Gastroesophageal sphincter (tissue), 4 donors: Measurements from ENCODE around the gene SKIC2. TPM values are rescaled to one million over a fixed set of nuclear protein-coding genes. Genes with fewer than 3 reads are reported as not detected.

Experiments used
- ATAC-seq: fragments of 150-250 bp; one replicate; pipeline ENCODE4 v1.9.1; 2016; ENCODE audit warnings: mild to moderate bottlenecking, moderate library complexity
- H3K27ac ChIP-seq, 4 donors: fragments of 200-600 bp; sonication (generic) in 3 of 4; 1 replicate in 3 of 4; 2 replicates in 1 of 4; pipeline ENCODE4 v1.5.1; 2016 to 2019
- H3K27me3 ChIP-seq: fragments of 200-600 bp; sonication (generic); one replicate; pipeline ENCODE4 v1.5.1; 2019
- H3K36me3 ChIP-seq, 2 donors: fragments of 200-600 bp; sonication (generic); one replicate each; pipeline ENCODE4 v1.5.1; 2019; ENCODE audit warnings: control low read depth in 1 of 2
- H3K4me1 ChIP-seq, 3 donors: fragments of 200-600 bp; sonication (generic); 1 replicate in 2 of 3; 2 replicates in 1 of 3; pipeline ENCODE4 v1.5.1; 2016 to 2019; ENCODE audit warnings: control low read depth in 2 of 3
- H3K4me3 ChIP-seq, 2 donors: fragments of 200-600 bp; sonication (generic); one replicate each; pipeline ENCODE4 v1.5.1; 2019; ENCODE audit warnings: mild to moderate bottlenecking in 1 of 2, moderate library complexity in 1 of 2
- H3K9me3 ChIP-seq, 3 donors: fragments of 200-600 bp; sonication (generic); one replicate each; pipeline ENCODE4 v1.5.1; 2017 to 2019; ENCODE audit warnings: control low read depth in 2 of 3
- EP300 ChIP-seq: sonication (generic); formaldehyde crosslinking; IDR thresholded peaks from one replicate; pipeline ENCODE4 v1.6.1; 2017; ENCODE audit warnings: antibody characterized with exemption, mild to moderate bottlenecking
- POLR2A ChIP-seq, 2 donors: fragments of 450-650 bp; IDR thresholded peaks; one replicate each; pipeline ENCODE4 v1.6.1; 2017; ENCODE audit warnings: antibody characterized with exemption in 2 of 2, mild to moderate bottlenecking in 2 of 2, moderate library complexity in 1 of 2
- POLR2AphosphoS5 ChIP-seq: sonication (generic); formaldehyde crosslinking; IDR thresholded peaks from one replicate; pipeline ENCODE4 v1.6.1; 2017; ENCODE audit warnings: antibody characterized with exemption
- WGBS, 2 donors: methylation state at CpG; one replicate each; pipeline ENCODE4 v1.1.5; 2018; ENCODE audit warnings: low coverage in 1 of 2; 5-methylcytosine and 5-hydroxymethylcytosine counted together
- total RNA-seq, 4 donors: library from RNA; depleted of rRNA; stranded (reverse); fragments of >200 nt; gene quantifications; one replicate each; pipeline ENCODE4 v1.1.0, GENCODE V29; 2016
- TF ChIP-seq, protein P1 (sequence below), 4 experiments: fragments of 200-600 bp in 2 of 4; fragments of 450-650 bp in 2 of 4; sonication (generic) in 1 of 4; IDR thresholded peaks; one replicate each; pipeline ENCODE4 v1.5.1; 2017 to 2019; ENCODE audit warnings: antibody characterized with exemption in 4 of 4, mild to moderate bottlenecking in 2 of 4, moderate library complexity in 2 of 4

The SKIC2 gene
- total RNA-seq, 4 donors from 2014 or later = 18.8 to 52.5 (median 25.8) TPM

- H3K36me3 ChIP-seq = peaks cover 0 to 66% of the 10 kb centered on the region in 2 donors
- no peak for TF ChIP-seq EP300
- TF ChIP-seq POLR2A (IDR thresholded peaks at IDR 0.05) = no peak
- TF ChIP-seq POLR2AphosphoS5 = no peak
- peaks cover 0 to 41% (median 20%) of the 10 kb centered on the region in 3 donors for H3K4me1 ChIP-seq
- no peak for ATAC-seq
- WGBS, 2 donors = 67 to 87% methylated on average over 4 to 6 of the region's 23 CpGs
- H3K27me3 ChIP-seq = no peaks in the 10 kb centered on the region
- H3K4me3 ChIP-seq = no peak overlapping the region
- H3K27ac ChIP-seq = no peak overlapping the region
- H3K9me3 ChIP-seq = no peaks in the 10 kb centered on the region
These were observed 10.1 kb downstream of the SKIC2 start for GRCh38 chr6:31968791-31969711.

DNA sequence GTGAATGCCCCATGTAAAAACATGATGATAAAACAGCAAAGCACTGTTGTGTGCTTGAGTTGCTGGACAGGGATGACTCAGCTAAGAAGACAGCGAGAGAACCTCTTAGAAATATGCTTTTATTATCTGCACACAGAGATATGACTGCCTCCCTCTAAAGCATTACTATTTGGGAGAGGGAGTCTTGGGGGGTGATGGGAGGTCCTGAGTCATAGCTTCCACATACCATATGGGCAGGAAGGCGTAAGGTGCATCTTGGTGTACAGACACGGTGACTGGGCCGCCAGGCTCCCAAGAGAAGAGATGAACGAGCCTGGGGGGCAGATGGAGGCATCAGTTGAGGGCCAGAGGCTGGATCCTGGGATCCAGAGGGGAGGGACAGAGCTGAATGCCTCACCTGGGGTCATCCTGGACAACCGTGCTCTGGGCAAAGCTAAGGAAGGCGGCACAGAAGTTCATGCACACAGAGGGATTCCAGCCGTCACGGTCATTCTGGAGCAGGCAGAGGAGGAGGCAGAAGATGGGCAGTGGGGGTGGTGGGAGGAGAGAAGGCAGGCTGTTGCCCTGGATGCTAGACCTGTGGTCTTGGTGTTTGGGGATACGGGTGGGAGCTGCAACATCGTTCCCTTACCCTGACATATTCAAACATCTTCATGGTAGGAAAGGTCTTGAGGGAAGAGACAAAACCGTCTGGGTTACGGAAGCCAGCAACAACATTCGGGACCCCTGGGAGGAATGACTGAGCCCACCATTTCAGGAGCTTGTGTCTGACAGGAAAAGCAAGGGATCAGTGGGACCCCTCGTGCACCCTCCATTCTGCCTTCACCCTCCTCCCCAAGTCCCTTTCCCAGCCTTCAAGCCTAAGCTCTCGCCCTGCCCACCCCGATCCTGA lies 11.0 kb downstream of the SKIC2 start:
- TF ChIP-seq EP300 (no peak), POLR2AphosphoS5 (no peak), POLR2A (IDR thresholded peaks at IDR 0.05) (no peak)
- TF ChIP-seq, protein P1, sequence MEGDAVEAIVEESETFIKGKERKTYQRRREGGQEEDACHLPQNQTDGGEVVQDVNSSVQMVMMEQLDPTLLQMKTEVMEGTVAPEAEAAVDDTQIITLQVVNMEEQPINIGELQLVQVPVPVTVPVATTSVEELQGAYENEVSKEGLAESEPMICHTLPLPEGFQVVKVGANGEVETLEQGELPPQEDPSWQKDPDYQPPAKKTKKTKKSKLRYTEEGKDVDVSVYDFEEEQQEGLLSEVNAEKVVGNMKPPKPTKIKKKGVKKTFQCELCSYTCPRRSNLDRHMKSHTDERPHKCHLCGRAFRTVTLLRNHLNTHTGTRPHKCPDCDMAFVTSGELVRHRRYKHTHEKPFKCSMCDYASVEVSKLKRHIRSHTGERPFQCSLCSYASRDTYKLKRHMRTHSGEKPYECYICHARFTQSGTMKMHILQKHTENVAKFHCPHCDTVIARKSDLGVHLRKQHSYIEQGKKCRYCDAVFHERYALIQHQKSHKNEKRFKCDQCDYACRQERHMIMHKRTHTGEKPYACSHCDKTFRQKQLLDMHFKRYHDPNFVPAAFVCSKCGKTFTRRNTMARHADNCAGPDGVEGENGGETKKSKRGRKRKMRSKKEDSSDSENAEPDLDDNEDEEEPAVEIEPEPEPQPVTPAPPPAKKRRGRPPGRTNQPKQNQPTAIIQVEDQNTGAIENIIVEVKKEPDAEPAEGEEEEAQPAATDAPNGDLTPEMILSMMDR (IDR thresholded peaks at IDR 0.05) = no peak
- peaks cover 0 to 49% (median 20%) of the 10 kb centered on the region in 3 donors for H3K4me1 ChIP-seq
- H3K27ac ChIP-seq = peak overlapping the region in 3 of 4 donors; percentile 94 to 99 (median 97)
- peak overlapping the region in 1 of 2 donors; percentile 67 for H3K4me3 ChIP-seq
- peaks cover 0 to 61% of the 10 kb centered on the region in 2 donors for H3K36me3 ChIP-seq
- H3K9me3 ChIP-seq = no peaks in the 10 kb centered on the region
- WGBS, 2 donors = 64 to 72% methylated on average over 8 of the region's 17 CpGs
- no peaks in the 10 kb centered on the region for H3K27me3 ChIP-seq
- ATAC-seq = no peak

DNA sequence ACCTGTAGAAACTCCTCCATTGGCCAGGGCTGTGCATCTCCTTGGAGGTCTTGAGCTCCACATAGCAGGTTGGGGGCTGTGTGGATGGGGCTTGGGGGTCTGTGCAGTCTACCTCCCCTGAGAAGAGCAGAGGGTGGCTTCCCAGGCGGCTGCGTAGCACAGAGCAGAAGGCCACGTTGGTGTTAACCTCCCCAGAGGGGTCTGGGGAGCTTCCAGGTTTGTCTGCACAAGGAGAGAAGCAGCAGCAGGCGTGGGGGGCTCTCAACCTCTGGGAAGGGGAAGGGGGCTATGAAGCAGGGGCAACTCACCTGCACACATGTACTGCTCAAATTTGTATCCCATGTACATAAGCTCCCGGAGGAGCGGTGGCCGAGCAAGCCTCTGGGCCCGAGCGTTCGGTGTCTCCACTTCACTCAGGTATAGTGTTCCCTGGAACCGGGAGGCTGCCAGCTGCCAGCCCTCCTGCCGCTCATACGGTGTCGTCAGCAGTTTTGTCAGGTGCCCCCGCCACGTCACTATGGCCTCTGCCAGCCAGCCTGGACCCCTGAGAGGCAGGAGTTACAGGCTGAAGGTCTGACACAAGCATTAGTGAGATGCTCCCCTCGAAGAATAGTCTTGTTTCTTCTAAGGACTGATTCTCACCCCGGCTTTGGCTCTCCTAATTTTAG lies 11.8 kb downstream of the SKIC2 start:
- ATAC-seq = no peak
- Histone ChIP-seq H3K27me3 (no peaks in the 10 kb centered on the region), H3K9me3 (no peaks in the 10 kb centered on the region), H3K4me1 (peaks cover 0 to 49% (median 20%) of the 10 kb centered on the region in 3 donors), H3K36me3 (peaks cover 0 to 54% of the 10 kb centered on the region in 2 donors), H3K4me3 (peak overlapping the region; percentile 67 to 71), H3K27ac (peak overlapping the region; percentile 88 to 99 (median 96))
- TF ChIP-seq POLR2A (IDR thresholded peaks at IDR 0.05) = no peak
- TF ChIP-seq EP300 = no peak
- no peak for TF ChIP-seq POLR2AphosphoS5
- WGBS, 2 donors = no CpG with 5 or more reads among the region's 18 CpGs

GRCh38 chr6:31971279-31971992 lies 12.5 kb downstream of the SKIC2 start:
- Histone ChIP-seq H3K4me3 (peak overlapping the region; percentile 67 to 71), H3K4me1 (peaks cover 0 to 49% (median 20%) of the 10 kb centered on the region in 3 donors), H3K27ac (peak overlapping the region; percentile 88 to 99 (median 96)), H3K9me3 (no peaks in the 10 kb centered on the region), H3K36me3 (peaks cover 0 to 52% of the 10 kb centered on the region in 2 donors), H3K27me3 (no peaks in the 10 kb centered on the region)
- 3 to 44% methylated on average over 5 of the region's 29 CpGs for WGBS, 2 donors
- peak; percentile 25 for ATAC-seq
- TF ChIP-seq EP300 (no peak), POLR2AphosphoS5 (no peak), POLR2A (IDR thresholded peaks at IDR 0.05) (no peak)
- TF ChIP-seq, protein P1 (IDR thresholded peaks at IDR 0.05) = peak in 1 of 4 experiments; percentile 20
